Measurements from ENCODE around the gene MIEF2. TPM values are rescaled to one million over a fixed set of nuclear protein-coding genes. Genes with fewer than 3 reads are reported as not detected.

The MIEF2 gene
- total and polyA plus RNA-seq, 10 of the 15 experiments (the other 5 are each of a cell fraction or from before 2014, with no cell fraction given), result 0.16 to 9.2 (median 4.1) TPM

DNA sequence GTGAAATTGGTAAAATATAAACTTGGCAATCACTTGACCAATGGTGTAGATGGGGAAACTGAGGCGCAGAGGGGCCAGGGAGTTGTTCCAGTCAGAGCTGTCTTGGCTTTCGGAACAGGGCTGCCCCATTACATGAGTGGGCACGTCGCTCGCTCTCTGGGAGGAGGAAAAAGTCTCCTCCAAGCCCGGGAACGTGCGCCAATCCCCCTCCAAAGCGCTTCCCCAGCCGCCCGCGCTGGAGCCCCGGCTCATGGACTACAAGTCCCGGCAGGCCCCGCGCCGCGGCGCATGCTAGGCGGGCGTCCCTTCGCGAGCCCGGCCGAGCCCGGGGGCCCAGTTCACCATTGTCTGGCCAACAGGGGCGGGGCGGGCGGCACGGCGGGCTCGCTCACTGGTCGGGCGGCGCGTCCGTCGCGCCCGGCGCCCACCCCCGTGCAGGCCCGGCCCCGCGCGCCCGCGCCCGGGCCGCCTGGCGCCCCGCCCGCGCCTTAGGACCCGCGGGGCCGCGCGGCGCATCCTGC, 35.3 kb upstream of the MIEF2 start, which contains the start of gene LLGL1 (continued):
- TF ChIP-seq SIX5 (IDR thresholded peaks at IDR 0.05; ENCODE audit: low read depth, low read length, severe bottlenecking) (peak; percentile 85), REST (IDR thresholded peaks at IDR 0.05; ENCODE audit: low read depth, low read length) (no peak), NFYB (IDR thresholded peaks at IDR 0.05; ENCODE audit: insufficient read depth, low read depth, low read length) (peak; percentile 76; the same call in 1 of the 2 replicates), RFX5 (IDR thresholded peaks at IDR 0.05; ENCODE audit: low read depth, low read length) (no peak), RUNX3 (IDR thresholded peaks at IDR 0.05; ENCODE audit: low read length) (no peak), ZNF207 (IDR thresholded peaks at IDR 0.05; ENCODE audit: borderline replicate concordance) (no peak), MTA3 (IDR thresholded peaks at IDR 0.05; ENCODE audit: borderline replicate concordance, low read length) (no peak), HDAC2 (IDR thresholded peaks at IDR 0.05) (no peak), NFIC (IDR thresholded peaks at IDR 0.05; ENCODE audit: low read depth, low read length) (no peak), NRF1 (conservative IDR thresholded peaks at IDR 0.05; ENCODE audit: low read depth, low read length) (peak; percentile 49), CBX3 (IDR thresholded peaks at IDR 0.05; ENCODE audit: borderline replicate concordance, low read depth) (no peak), MTA2 (IDR thresholded peaks at IDR 0.05; ENCODE audit: low read depth) (no peak), YY1 (IDR thresholded peaks at IDR 0.05; ENCODE audit: low read depth, low read length) (peak; percentile 79), RB1 (IDR thresholded peaks at IDR 0.05; ENCODE audit: borderline replicate concordance) (no peak), SPI1 (IDR thresholded peaks at IDR 0.05; ENCODE audit: borderline replicate concordance, insufficient read depth, low read depth, low read length) (no peak), KLF5 (IDR thresholded peaks at IDR 0.05; ENCODE audit: partially characterized antibody) (no peak), STAT3 (IDR thresholded peaks at IDR 0.05; ENCODE audit: low read depth, low read length) (no peak), PKNOX1 (IDR thresholded peaks at IDR 0.05) (peak; percentile 65), NR2C2 (IDR thresholded peaks at IDR 0.05; ENCODE audit: borderline replicate concordance, control insufficient read depth, insufficient read length, low read depth) (no peak), IKZF1 (conservative IDR thresholded peaks at IDR 0.05) (peak; percentile 75)
- TF ChIP-seq, protein P1, sequence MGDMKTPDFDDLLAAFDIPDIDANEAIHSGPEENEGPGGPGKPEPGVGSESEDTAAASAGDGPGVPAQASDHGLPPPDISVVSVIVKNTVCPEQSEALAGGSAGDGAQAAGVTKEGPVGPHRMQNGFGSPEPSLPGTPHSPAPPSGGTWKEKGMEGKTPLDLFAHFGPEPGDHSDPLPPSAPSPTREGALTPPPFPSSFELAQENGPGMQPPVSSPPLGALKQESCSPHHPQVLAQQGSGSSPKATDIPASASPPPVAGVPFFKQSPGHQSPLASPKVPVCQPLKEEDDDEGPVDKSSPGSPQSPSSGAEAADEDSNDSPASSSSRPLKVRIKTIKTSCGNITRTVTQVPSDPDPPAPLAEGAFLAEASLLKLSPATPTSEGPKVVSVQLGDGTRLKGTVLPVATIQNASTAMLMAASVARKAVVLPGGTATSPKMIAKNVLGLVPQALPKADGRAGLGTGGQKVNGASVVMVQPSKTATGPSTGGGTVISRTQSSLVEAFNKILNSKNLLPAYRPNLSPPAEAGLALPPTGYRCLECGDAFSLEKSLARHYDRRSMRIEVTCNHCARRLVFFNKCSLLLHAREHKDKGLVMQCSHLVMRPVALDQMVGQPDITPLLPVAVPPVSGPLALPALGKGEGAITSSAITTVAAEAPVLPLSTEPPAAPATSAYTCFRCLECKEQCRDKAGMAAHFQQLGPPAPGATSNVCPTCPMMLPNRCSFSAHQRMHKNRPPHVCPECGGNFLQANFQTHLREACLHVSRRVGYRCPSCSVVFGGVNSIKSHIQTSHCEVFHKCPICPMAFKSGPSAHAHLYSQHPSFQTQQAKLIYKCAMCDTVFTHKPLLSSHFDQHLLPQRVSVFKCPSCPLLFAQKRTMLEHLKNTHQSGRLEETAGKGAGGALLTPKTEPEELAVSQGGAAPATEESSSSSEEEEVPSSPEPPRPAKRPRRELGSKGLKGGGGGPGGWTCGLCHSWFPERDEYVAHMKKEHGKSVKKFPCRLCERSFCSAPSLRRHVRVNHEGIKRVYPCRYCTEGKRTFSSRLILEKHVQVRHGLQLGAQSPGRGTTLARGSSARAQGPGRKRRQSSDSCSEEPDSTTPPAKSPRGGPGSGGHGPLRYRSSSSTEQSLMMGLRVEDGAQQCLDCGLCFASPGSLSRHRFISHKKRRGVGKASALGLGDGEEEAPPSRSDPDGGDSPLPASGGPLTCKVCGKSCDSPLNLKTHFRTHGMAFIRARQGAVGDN (IDR thresholded peaks at IDR 0.05), result no peak
- TF ChIP-seq, protein P2, sequence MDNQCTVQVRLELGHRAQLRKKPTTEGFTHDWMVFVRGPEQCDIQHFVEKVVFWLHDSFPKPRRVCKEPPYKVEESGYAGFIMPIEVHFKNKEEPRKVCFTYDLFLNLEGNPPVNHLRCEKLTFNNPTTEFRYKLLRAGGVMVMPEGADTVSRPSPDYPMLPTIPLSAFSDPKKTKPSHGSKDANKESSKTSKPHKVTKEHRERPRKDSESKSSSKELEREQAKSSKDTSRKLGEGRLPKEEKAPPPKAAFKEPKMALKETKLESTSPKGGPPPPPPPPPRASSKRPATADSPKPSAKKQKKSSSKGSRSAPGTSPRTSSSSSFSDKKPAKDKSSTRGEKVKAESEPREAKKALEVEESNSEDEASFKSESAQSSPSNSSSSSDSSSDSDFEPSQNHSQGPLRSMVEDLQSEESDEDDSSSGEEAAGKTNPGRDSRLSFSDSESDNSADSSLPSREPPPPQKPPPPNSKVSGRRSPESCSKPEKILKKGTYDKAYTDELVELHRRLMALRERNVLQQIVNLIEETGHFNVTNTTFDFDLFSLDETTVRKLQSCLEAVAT (IDR thresholded peaks at IDR 0.05), result no peak

Data from GM12878 (cell line).